Lower leg skin (tissue), 3 donors: ENCODE measurements around the gene CACNA1H.

ENCODE experiments used
- POLR2A ChIP-seq, 2 donors: fragments of 450-650 bp; IDR thresholded peaks; one replicate each; pipeline ENCODE4 v1.6.1; 2016 to 2017; ENCODE audit warnings: antibody characterized with exemption in 2 of 2, mild to moderate bottlenecking in 1 of 2, moderate library complexity in 1 of 2
- TF ChIP-seq, protein P1 (sequence below), 3 donors: fragments of 450-650 bp; IDR thresholded peaks; one replicate each; pipeline ENCODE4 v1.5.1; 2016; ENCODE audit warnings: antibody characterized with exemption in 3 of 3, mild to moderate bottlenecking in 3 of 3, moderate library complexity in 2 of 3

- TF ChIP-seq, protein P1, sequence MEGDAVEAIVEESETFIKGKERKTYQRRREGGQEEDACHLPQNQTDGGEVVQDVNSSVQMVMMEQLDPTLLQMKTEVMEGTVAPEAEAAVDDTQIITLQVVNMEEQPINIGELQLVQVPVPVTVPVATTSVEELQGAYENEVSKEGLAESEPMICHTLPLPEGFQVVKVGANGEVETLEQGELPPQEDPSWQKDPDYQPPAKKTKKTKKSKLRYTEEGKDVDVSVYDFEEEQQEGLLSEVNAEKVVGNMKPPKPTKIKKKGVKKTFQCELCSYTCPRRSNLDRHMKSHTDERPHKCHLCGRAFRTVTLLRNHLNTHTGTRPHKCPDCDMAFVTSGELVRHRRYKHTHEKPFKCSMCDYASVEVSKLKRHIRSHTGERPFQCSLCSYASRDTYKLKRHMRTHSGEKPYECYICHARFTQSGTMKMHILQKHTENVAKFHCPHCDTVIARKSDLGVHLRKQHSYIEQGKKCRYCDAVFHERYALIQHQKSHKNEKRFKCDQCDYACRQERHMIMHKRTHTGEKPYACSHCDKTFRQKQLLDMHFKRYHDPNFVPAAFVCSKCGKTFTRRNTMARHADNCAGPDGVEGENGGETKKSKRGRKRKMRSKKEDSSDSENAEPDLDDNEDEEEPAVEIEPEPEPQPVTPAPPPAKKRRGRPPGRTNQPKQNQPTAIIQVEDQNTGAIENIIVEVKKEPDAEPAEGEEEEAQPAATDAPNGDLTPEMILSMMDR (IDR thresholded peaks at IDR 0.05), result no peak
- no peak for TF ChIP-seq POLR2A (IDR thresholded peaks at IDR 0.05)
These were observed 41.9 kb downstream of the CACNA1H start for GRCh38 chr16:1194665-1195392.
